Mesenchymal stem cell (in vitro differentiated cells and primary cell): ENCODE measurements around the gene KCNK1.

Experiments used
- DNase-seq: peaks from one replicate; pipeline ENCODE4 v3.0.0-alpha.2; 2013
- H2AFZ ChIP-seq: one replicate; pipeline ENCODE4 v1.6.1; 2013; ENCODE audit warnings: low read depth, mild to moderate bottlenecking, control low read depth, inconsistent platforms, low read length, moderate library complexity
- H2AK5ac ChIP-seq: 2 replicates; pipeline ENCODE4 v1.6.1; 2013; ENCODE audit warnings: low read length, moderate library complexity, mild to moderate bottlenecking, inconsistent platforms; ENCODE audit not compliant: severe bottlenecking
- H2BK120ac ChIP-seq: one replicate; pipeline ENCODE4 v1.6.1; 2013; ENCODE audit warnings: low read depth, mild to moderate bottlenecking, inconsistent platforms, low read length, moderate library complexity
- H2BK12ac ChIP-seq, 2 experiments: one replicate each; pipeline ENCODE4 v1.6.1; 2013; ENCODE audit warnings: inconsistent platforms in 2 of 2, low read length in 2 of 2, mild to moderate bottlenecking in 2 of 2, moderate library complexity in 2 of 2, control low read depth in 1 of 2
- H2BK15ac ChIP-seq: one replicate; pipeline ENCODE4 v1.6.1; 2013; ENCODE audit warnings: mild to moderate bottlenecking, low read depth, inconsistent platforms; ENCODE audit not compliant: poor library complexity, severe bottlenecking
- H2BK5ac ChIP-seq: 2 replicates; pipeline ENCODE4 v1.6.1; 2013; ENCODE audit warnings: low read depth, mild to moderate bottlenecking, low read length, control low read depth, inconsistent platforms; ENCODE audit not compliant: poor library complexity, severe bottlenecking
- H3K14ac ChIP-seq, 2 experiments: one replicate each; pipeline ENCODE4 v1.6.1; 2013; ENCODE audit warnings: inconsistent platforms in 2 of 2, low read length in 2 of 2, control low read depth in 1 of 2, mild to moderate bottlenecking in 1 of 2, moderate library complexity in 1 of 2
- H3K18ac ChIP-seq, 2 experiments: one replicate each; pipeline ENCODE4 v1.6.1; 2013; ENCODE audit warnings: inconsistent platforms in 2 of 2, low read length in 2 of 2, control low read depth in 1 of 2, low read depth in 1 of 2, mild to moderate bottlenecking in 1 of 2
- H3K23ac ChIP-seq, 2 experiments: one replicate each; pipeline ENCODE4 v1.6.1; 2013; ENCODE audit warnings: inconsistent platforms in 2 of 2, low read length in 2 of 2, mild to moderate bottlenecking in 2 of 2, moderate library complexity in 2 of 2, control low read depth in 1 of 2
- H3K27ac ChIP-seq: 2 replicates; pipeline ENCODE4 v1.5.1; 2013; ENCODE audit warnings: mild to moderate bottlenecking, moderate library complexity, low read length, control low read depth, inconsistent platforms; ENCODE audit not compliant: poor library complexity, severe bottlenecking
- H3K27me3 ChIP-seq, 2 experiments: 2 replicates each; pipeline versions ENCODE4 v1.6.1 to v1.7.0; 2013; ENCODE audit warnings: low read length in 2 of 2, mild to moderate bottlenecking in 2 of 2, moderate library complexity in 2 of 2, control low read depth in 1 of 2, inconsistent platforms in 1 of 2; ENCODE audit not compliant: control insufficient read depth in 1 of 2, insufficient read depth in 1 of 2
- H3K36me3 ChIP-seq, 2 experiments: 2 replicates each; pipeline versions ENCODE4 v1.6.1 to v1.7.0; 2013; ENCODE audit warnings: low read length in 2 of 2, control low read depth in 1 of 2, inconsistent platforms in 1 of 2, low read depth in 1 of 2, mild to moderate bottlenecking in 1 of 2; ENCODE audit not compliant: insufficient read depth in 2 of 2, control insufficient read depth in 1 of 2
- H3K4ac ChIP-seq, 2 experiments: one replicate each; pipeline ENCODE4 v1.6.1; 2013; ENCODE audit warnings: inconsistent platforms in 2 of 2, low read length in 2 of 2, mild to moderate bottlenecking in 2 of 2, moderate library complexity in 2 of 2, control low read depth in 1 of 2, low read depth in 1 of 2
- H3K4me1 ChIP-seq: 2 replicates; pipeline ENCODE4 v1.6.1; 2013; ENCODE audit warnings: low read depth, low read length, control low read depth; ENCODE audit not compliant: control insufficient read depth, insufficient read depth
- H3K4me2 ChIP-seq: 2 replicates; pipeline ENCODE4 v1.6.1; 2013; ENCODE audit warnings: low read length, mild to moderate bottlenecking, inconsistent platforms; ENCODE audit not compliant: poor library complexity, severe bottlenecking
- H3K4me3 ChIP-seq, 2 experiments: 2 replicates each; pipeline versions ENCODE4 v1.5.1 to v1.7.0; 2013; ENCODE audit warnings: low read length in 2 of 2, mild to moderate bottlenecking in 2 of 2, control low read depth in 1 of 2, low read depth in 1 of 2; ENCODE audit not compliant: insufficient read depth in 1 of 2
- H3K79me1 ChIP-seq: replicated peaks from 2 replicates; pipeline ENCODE4 v1.6.1; 2013; ENCODE audit warnings: mild to moderate bottlenecking, control low read depth, low read length, inconsistent platforms; ENCODE audit not compliant: poor library complexity, severe bottlenecking
- H3K9ac ChIP-seq: 2 replicates; pipeline ENCODE4 v1.7.0; 2013; ENCODE audit warnings: mild to moderate bottlenecking, low read length, moderate library complexity
- H3K9me3 ChIP-seq: 2 replicates; pipeline ENCODE4 v1.7.0; 2013; ENCODE audit warnings: mild to moderate bottlenecking, low read length; ENCODE audit not compliant: control insufficient read depth
- H4K8ac ChIP-seq: one replicate; pipeline ENCODE4 v1.6.1; 2013; ENCODE audit warnings: inconsistent platforms, mild to moderate bottlenecking, low read length, moderate library complexity
- H4K91ac ChIP-seq: one replicate; pipeline ENCODE4 v1.6.1; 2013; ENCODE audit warnings: mild to moderate bottlenecking, low read length, inconsistent platforms
- WGBS: methylation state at CpG from one replicate; pipeline ENCODE4 v1.1.7; 2013; ENCODE audit warnings: mixed read lengths; 5-methylcytosine and 5-hydroxymethylcytosine counted together

Gene KCNK1

DNA sequence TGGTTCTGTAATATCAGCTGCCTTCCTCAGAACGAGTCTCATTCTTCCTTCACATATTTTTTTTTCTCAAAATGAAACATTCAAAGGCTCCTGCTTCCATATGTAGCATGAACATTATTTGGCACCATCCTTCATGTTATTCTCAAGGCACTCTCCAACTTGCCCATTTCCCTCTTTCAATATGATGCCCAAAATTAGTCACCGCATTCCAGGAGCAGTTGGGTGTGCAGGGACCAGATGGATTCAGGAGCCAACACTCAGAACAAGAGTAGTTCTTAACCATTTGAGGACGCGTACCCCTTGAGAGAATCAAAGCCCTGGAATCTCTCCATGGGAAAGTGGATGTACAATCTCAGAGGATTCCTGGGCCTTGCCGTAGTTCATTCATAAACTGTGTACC lies 50.3 kb downstream of the KCNK1 start:
- H3K23ac ChIP-seq = no peak overlapping the region
- H3K27me3 ChIP-seq = no peaks in the 10 kb centered on the region
- no peak overlapping the region for H2AFZ ChIP-seq
- H3K27ac ChIP-seq = no peak overlapping the region
- no peak overlapping the region for H2BK12ac ChIP-seq
- H3K4me3 ChIP-seq = no peak overlapping the region
- no peak overlapping the region for H4K91ac ChIP-seq
- H3K9me3 ChIP-seq = no peaks in the 10 kb centered on the region
- DNase-seq = no peak
- no peak overlapping the region for H3K18ac ChIP-seq
- no peak overlapping the region for H3K14ac ChIP-seq
- H2AK5ac ChIP-seq = no peak overlapping the region
- no peak overlapping the region for H3K4ac ChIP-seq
- H3K79me1 ChIP-seq = no peaks in the 10 kb centered on the region
- H3K36me3 ChIP-seq = no peaks in the 10 kb centered on the region
- H2BK120ac ChIP-seq = no peak overlapping the region
- no peak overlapping the region for H3K9ac ChIP-seq
- no peak overlapping the region for H3K4me2 ChIP-seq
- WGBS = 85% methylated on average over 5 of the region's 5 CpGs
- no peak overlapping the region for H2BK15ac ChIP-seq
- no peak overlapping the region for H4K8ac ChIP-seq
- no peaks in the 10 kb centered on the region for H3K4me1 ChIP-seq
- no peak overlapping the region for H2BK5ac ChIP-seq

DNA sequence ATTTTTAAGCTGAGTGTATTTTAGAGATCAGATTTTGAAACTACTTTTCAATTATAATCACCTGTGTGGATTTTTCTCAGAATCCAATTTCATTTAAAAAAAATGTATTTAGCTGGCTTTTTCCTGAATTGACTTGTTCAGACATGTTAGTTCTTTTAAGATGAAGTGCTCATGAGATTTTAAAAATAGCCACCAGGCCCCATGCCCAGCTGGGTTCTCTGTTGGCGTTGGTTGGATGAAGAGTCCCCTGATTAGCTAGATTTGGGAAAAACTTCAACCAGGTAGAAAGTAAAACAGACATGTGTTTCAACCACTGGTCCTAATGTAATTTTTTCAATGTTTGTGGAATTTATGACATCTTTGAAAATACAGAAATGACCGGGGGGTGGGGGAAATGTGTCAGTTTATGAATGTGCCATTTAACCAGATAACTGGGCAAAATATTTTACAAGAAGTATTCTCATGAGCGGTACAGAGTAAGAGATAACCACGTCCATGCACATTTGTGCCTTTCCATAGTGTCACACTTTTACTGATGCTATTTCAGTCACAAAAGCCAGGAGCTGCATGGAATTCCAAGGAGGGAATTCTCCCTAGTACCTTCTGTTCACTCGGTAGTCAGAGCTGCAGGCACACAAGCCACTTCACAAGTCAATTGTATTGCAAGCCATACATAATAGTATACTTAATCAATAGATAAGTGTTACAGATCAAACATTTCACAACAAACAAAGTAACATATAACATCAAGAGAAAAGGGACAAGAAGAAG lies 51.1 kb downstream of the KCNK1 start:
- Histone ChIP-seq H3K36me3 (no peaks in the 10 kb centered on the region), H2AK5ac (no peak overlapping the region), H3K27ac (no peak overlapping the region), H4K8ac (no peak overlapping the region), H3K4me1 (no peaks in the 10 kb centered on the region), H2BK12ac (no peak overlapping the region), H2BK5ac (no peak overlapping the region), H3K23ac (no peak overlapping the region), H3K4ac (no peak overlapping the region), H3K9me3 (no peaks in the 10 kb centered on the region), H4K91ac (no peak overlapping the region), H2BK120ac (no peak overlapping the region), H3K14ac (no peak overlapping the region), H3K4me2 (no peak overlapping the region), H3K4me3 (no peak overlapping the region), H2AFZ (no peak overlapping the region), H3K9ac (no peak overlapping the region), H2BK15ac (no peak overlapping the region), H3K27me3 (no peaks in the 10 kb centered on the region), H3K18ac (no peak overlapping the region), H3K79me1 (no peaks in the 10 kb centered on the region)
- WGBS = 78% methylated on average over 4 of the region's 5 CpGs
- DNase-seq = no peak

GRCh38 chr1:233665575-233666270 lies 51.8 kb downstream of the KCNK1 start:
- Histone ChIP-seq H2BK15ac (no peak overlapping the region), H3K27me3 (no peaks in the 10 kb centered on the region), H3K27ac (no peak overlapping the region), H3K9me3 (no peaks in the 10 kb centered on the region), H3K36me3 (no peaks in the 10 kb centered on the region), H3K79me1 (no peaks in the 10 kb centered on the region), H3K4me2 (no peak overlapping the region), H3K4me3 (no peak overlapping the region), H3K18ac (no peak overlapping the region), H3K14ac (no peak overlapping the region), H2BK120ac (no peak overlapping the region), H3K4me1 (no peaks in the 10 kb centered on the region), H3K4ac (no peak overlapping the region), H3K9ac (no peak overlapping the region), H4K8ac (no peak overlapping the region), H2BK12ac (no peak overlapping the region), H4K91ac (no peak overlapping the region), H2AFZ (no peak overlapping the region), H3K23ac (no peak overlapping the region), H2AK5ac (no peak overlapping the region), H2BK5ac (no peak overlapping the region)
- DNase-seq = no peak
- WGBS = 67% methylated on average over 7 of the region's 7 CpGs

GRCh38 chr1:233667741-233668140 lies 53.8 kb downstream of the KCNK1 start:
- no peak overlapping the region for H2BK120ac ChIP-seq
- H4K8ac ChIP-seq = no peak overlapping the region
- H3K18ac ChIP-seq = no peak overlapping the region
- no peak overlapping the region for H3K27ac ChIP-seq
- no CpG with 5 or more reads among the region's 3 CpGs for WGBS
- H3K9me3 ChIP-seq = no peaks in the 10 kb centered on the region
- H3K4me1 ChIP-seq = no peaks in the 10 kb centered on the region
- H3K79me1 ChIP-seq = no peaks in the 10 kb centered on the region
- H3K4me3 ChIP-seq = no peak overlapping the region
- no peak overlapping the region for H3K14ac ChIP-seq
- no peak overlapping the region for H2BK15ac ChIP-seq
- H3K9ac ChIP-seq = no peak overlapping the region
- H2BK5ac ChIP-seq = no peak overlapping the region
- no peak for DNase-seq
- no peak overlapping the region for H3K4me2 ChIP-seq
- H3K36me3 ChIP-seq = no peaks in the 10 kb centered on the region
- H3K23ac ChIP-seq = no peak overlapping the region
- no peak overlapping the region for H2BK12ac ChIP-seq
- H3K4ac ChIP-seq = no peak overlapping the region
- no peak overlapping the region for H4K91ac ChIP-seq
- no peak overlapping the region for H2AFZ ChIP-seq
- no peak overlapping the region for H2AK5ac ChIP-seq
- no peaks in the 10 kb centered on the region for H3K27me3 ChIP-seq
